GM10266 (cell line): ENCODE data around the gene SLC8A1.

ENCODE experiments used
- DNase-seq: peaks from one replicate; pipeline ENCODE4 v3.0.0; 2012; ENCODE audit errors: extremely low spot score
- CTCF ChIP-seq: IDR thresholded peaks from 2 replicates; pipeline ENCODE4 v1.5.1; 2012; ENCODE audit warnings: mild to moderate bottlenecking, low read depth; ENCODE audit not compliant: control insufficient read depth, insufficient read depth; ENCODE audit errors: missing control alignments

The SLC8A1 gene

GRCh38 chr2:40181855-40182254 is 270.0 kb downstream of the SLC8A1 start:
- no peak for TF ChIP-seq CTCF

GRCh38 chr2:40179801-40180200 is 272.1 kb downstream of the SLC8A1 start:
- no peak for TF ChIP-seq CTCF

More at GRCh38 chr2:40181855-40182254, 270.0 kb downstream of the SLC8A1 start:
- no peak for DNase-seq

GRCh38 chr2:40178971-40179370 is 272.9 kb downstream of the SLC8A1 start:
- no peak for TF ChIP-seq CTCF
- no peak for DNase-seq

More at GRCh38 chr2:40179801-40180200, 272.1 kb downstream of the SLC8A1 start:
- no peak for DNase-seq

GRCh38 chr2:40178171-40178778 is 273.6 kb downstream of the SLC8A1 start:
- DNase-seq = no peak
- no peak for TF ChIP-seq CTCF

- no peak for TF ChIP-seq CTCF
- no peak for DNase-seq
Measured at GRCh38 chr2:40177366-40177765, 274.5 kb downstream of the SLC8A1 start.

GRCh38 chr2:40173276-40173675 is 278.6 kb downstream of the SLC8A1 start:
- no peak for TF ChIP-seq CTCF
- no peak for DNase-seq

GRCh38 chr2:40169856-40170255 is 282.0 kb downstream of the SLC8A1 start:
- DNase-seq = no peak
- TF ChIP-seq CTCF = no peak
